GM19035 (cell line): ENCODE results near the gene CST6.

Experiments
- ATAC-seq: cut with Tn5 transposase; IDR thresholded peaks from one replicate; pipeline ENCODE4 v1.9.1; 2021; ENCODE audit not compliant: unreplicated experiment

Gene CST6

GRCh38 chr11:66011785-66012303 is at the start of gene CST6:
CST6 (plus strand) TSS chr11:66012008; CDS start chr11:66012045, 37 bp downstream.
- ATAC-seq, result no peak

- no peak for ATAC-seq
Measured at GRCh38 chr11:65962141-65962564, 49.7 kb upstream of the CST6 start.

GRCh38 chr11:65964906-65965305 is 46.9 kb upstream of the CST6 start:
- ATAC-seq, result no peak

GRCh38 chr11:65965986-65966762 is 45.6 kb upstream of the CST6 start:
- no peak for ATAC-seq

GRCh38 chr11:65967329-65967934 is 44.4 kb upstream of the CST6 start:
- ATAC-seq, result no peak

- no peak for ATAC-seq
Measured at GRCh38 chr11:65968600-65969482, 43.0 kb upstream of the CST6 start.

GRCh38 chr11:65972116-65972515 is 39.7 kb upstream of the CST6 start:
- ATAC-seq, result no peak

- no peak for ATAC-seq
Measured at GRCh38 chr11:65973439-65974110, 38.2 kb upstream of the CST6 start.

GRCh38 chr11:65975771-65976170 is 36.0 kb upstream of the CST6 start:
- ATAC-seq, result no peak

GRCh38 chr11:65976216-65977176 is 35.3 kb upstream of the CST6 start:
- no peak for ATAC-seq

GRCh38 chr11:65977621-65978390 is 34.0 kb upstream of the CST6 start:
- ATAC-seq, result no peak

- no peak for ATAC-seq
Measured at GRCh38 chr11:65978391-65979238, 33.2 kb upstream of the CST6 start.

- no peak for ATAC-seq
Measured at GRCh38 chr11:65979261-65979759, 32.5 kb upstream of the CST6 start.

- ATAC-seq, result no peak
Measured at GRCh38 chr11:65981101-65981740, 30.6 kb upstream of the CST6 start.

GRCh38 chr11:65981972-65982823 is 29.6 kb upstream of the CST6 start:
- no peak for ATAC-seq

- no peak for ATAC-seq
Measured at GRCh38 chr11:65982824-65983588, 28.8 kb upstream of the CST6 start.
